Natural killer cell (primary cell): ENCODE results near the gene APRT. TPM values are rescaled to one million over a fixed set of nuclear protein-coding genes. Genes with fewer than 3 reads are reported as not detected.

Source experiments
- ATAC-seq, 3 donors: fragments of 150-1000 bp in 2 of 3; fragments of 200-7000 bp in 1 of 3; cut with Tn5 transposase; 1 replicate in 1 of 3; 2 replicates in 2 of 3; pipeline ENCODE4 v1.10.0; 2021; ENCODE audit warnings: mild to moderate bottlenecking in 2 of 3, moderate library complexity in 2 of 3
- DNase-seq, 2 donors: peaks; one replicate each; pipeline versions ENCODE4 v3.0.0 to v3.0.0-alpha.2; 2013 to 2021; ENCODE audit warnings: mixed read lengths in 1 of 2
- H3K27ac ChIP-seq: one replicate; pipeline ENCODE4 v1.5.1; 2013; ENCODE audit warnings: mild to moderate bottlenecking, low read length
- H3K27me3 ChIP-seq: one replicate; pipeline ENCODE4 v1.6.1; 2013; ENCODE audit warnings: low read length; ENCODE audit not compliant: control insufficient read depth, insufficient read depth
- H3K36me3 ChIP-seq: one replicate; pipeline ENCODE4 v1.6.1; 2013; ENCODE audit warnings: low read length; ENCODE audit not compliant: control insufficient read depth, insufficient read depth
- H3K4me1 ChIP-seq: one replicate; pipeline ENCODE4 v1.6.1; 2013; ENCODE audit warnings: low read length; ENCODE audit not compliant: control insufficient read depth, insufficient read depth
- H3K4me3 ChIP-seq: one replicate; pipeline ENCODE4 v1.5.1; 2013; ENCODE audit warnings: low read length
- H3K9me3 ChIP-seq: one replicate; pipeline ENCODE4 v1.6.1; 2013; ENCODE audit warnings: low read length; ENCODE audit not compliant: control insufficient read depth, insufficient read depth
- H3K27ac Mint-ChIP-seq, 2 donors: one replicate each; pipeline ENCODE4 v1.8.0; 2022; ENCODE audit warnings: mild to moderate bottlenecking in 2 of 2, mixed read lengths in 2 of 2, moderate library complexity in 1 of 2
- H3K27me3 Mint-ChIP-seq, 2 donors: one replicate each; pipeline ENCODE4 v1.8.0; 2022; ENCODE audit warnings: low read depth in 2 of 2, mixed read lengths in 2 of 2
- H3K36me3 Mint-ChIP-seq: one replicate; pipeline ENCODE4 v1.8.0; 2022; ENCODE audit warnings: mixed read lengths
- H3K4me1 Mint-ChIP-seq, 2 donors: one replicate each; pipeline ENCODE4 v1.8.0; 2022; ENCODE audit warnings: mixed read lengths in 2 of 2
- H3K4me3 Mint-ChIP-seq: one replicate; pipeline ENCODE4 v1.8.0; 2022; ENCODE audit warnings: mild to moderate bottlenecking, moderate library complexity, mixed read lengths
- H3K9me3 Mint-ChIP-seq, 2 donors: one replicate each; pipeline ENCODE4 v1.8.0; 2022; ENCODE audit warnings: mixed read lengths in 2 of 2
- CTCF ChIP-seq: fragments of 200-600 bp; IDR thresholded peaks from one replicate; pipeline ENCODE4 v1.8.0; 2022; ENCODE audit warnings: antibody characterized with exemption
- WGBS: methylation state at CpG from one replicate; pipeline ENCODE4 v1.1.7; 2013; ENCODE audit warnings: missing lambda C conversion rate; ENCODE audit not compliant: insufficient coverage; 5-methylcytosine and 5-hydroxymethylcytosine counted together
- intact Hi-C: fragments of 100-400 bp; cut with micrococcal nuclease; formaldehyde crosslinking; loops from one replicate; pipeline ENCODE4 v1.14.2; 2022
- total RNA-seq, 4 donors: library from RNA; stranded (reverse); fragments of 120-200 nt in 1 of 4; gene quantifications; one replicate each; pipeline versions ENCODE4 v1.2.3 to v1.2.4, GENCODE V29; 2013 to 2022

The APRT gene
- total RNA-seq, 3 donors from 2014 or later (not counting 1 experiment from before 2014, with no cell fraction given) = 118 to 123 (median 120) TPM

- Histone ChIP-seq H3K36me3 (no peaks in the 10 kb centered on the region), H3K4me1 (peaks cover 70% of the 10 kb centered on the region), H3K9me3 (no peaks in the 10 kb centered on the region), H3K27ac (peak overlapping the region; percentile 78), H3K27me3 (no peaks in the 10 kb centered on the region), H3K4me3 (peak overlapping the region; percentile 53)
- peak in 1 of 2 donors; percentile 58 for DNase-seq
- peak overlapping the region; percentile 82 to 91 for H3K27ac Mint-ChIP-seq
- no peaks in the 10 kb centered on the region for H3K27me3 Mint-ChIP-seq
- intact Hi-C loops = loop anchor here (10.0 kb wide), 1 partner anchor 328 kb away; the partner anchor contains the start of gene ZFPM1
- H3K9me3 Mint-ChIP-seq = no peaks in the 10 kb centered on the region
- no peaks in the 10 kb centered on the region for H3K36me3 Mint-ChIP-seq
- H3K4me1 Mint-ChIP-seq = peaks cover 50 to 61% of the 10 kb centered on the region in 2 donors
- H3K4me3 Mint-ChIP-seq = peak overlapping the region; percentile 92
- 48% methylated on average over 16 of the region's 16 CpGs for WGBS
- ATAC-seq = no peak
- TF ChIP-seq CTCF = no peak
These were observed 29.0 kb downstream of the APRT start for GRCh38 chr16:88782454-88783390.

DNA sequence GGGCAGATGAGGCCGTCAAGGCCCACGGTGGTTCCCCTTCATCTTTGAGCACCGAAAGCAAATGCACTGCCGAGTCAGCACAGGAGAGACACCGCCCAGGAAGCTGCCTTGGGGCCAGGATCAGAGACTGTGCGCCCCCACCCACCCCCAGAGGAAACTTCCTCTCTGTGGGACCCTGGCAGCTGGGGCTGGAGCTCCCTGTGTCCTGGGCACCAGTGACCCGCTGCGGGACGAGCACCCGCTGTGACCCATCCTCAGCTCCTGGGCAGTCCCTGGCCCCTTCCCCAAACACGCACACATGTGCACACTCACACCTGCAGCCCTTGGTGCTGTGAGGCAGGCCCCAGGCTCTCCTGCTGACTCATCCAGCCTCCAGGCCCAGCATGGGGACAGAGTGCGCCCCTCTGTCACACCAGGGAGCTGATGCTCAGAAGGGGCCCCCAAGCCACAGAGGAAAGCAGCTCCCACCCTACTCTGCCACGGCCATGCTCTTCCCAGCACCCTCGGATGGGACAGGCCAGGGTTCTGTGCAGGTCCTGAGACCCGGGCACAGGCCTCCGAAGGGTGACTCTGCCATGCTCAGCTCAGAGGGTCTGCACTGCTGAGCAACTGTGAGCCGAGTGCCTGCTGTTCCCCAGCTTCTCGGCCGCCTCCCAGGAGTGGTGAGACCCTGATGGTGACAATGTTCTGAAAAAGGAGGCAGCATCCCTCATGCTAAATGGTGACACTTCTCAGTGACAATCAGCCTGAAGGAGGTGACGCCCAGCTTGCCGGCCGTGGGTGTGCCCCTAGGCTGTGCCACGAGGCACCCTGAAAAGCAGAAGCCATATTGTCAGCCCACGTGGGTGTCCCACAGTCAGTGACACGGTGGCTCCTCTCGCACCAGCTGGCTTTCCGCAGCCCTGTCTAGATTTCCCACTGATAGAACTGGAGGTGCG lies 30.3 kb downstream of the APRT start:
- DNase-seq = peak in 1 of 2 donors; percentile 81
- intact Hi-C loops = loop anchor here (10.0 kb wide), 1 partner anchor 327 kb away; the partner anchor contains the start of gene ZFPM1
- peak overlapping the region; percentile 92 for H3K4me3 Mint-ChIP-seq
- Histone ChIP-seq H3K9me3 (no peaks in the 10 kb centered on the region), H3K4me3 (no peak overlapping the region), H3K27me3 (no peaks in the 10 kb centered on the region), H3K27ac (peak overlapping the region; percentile 78), H3K4me1 (peaks cover 77% of the 10 kb centered on the region), H3K36me3 (no peaks in the 10 kb centered on the region)
- H3K27me3 Mint-ChIP-seq = no peaks in the 10 kb centered on the region
- TF ChIP-seq CTCF = no peak
- H3K27ac Mint-ChIP-seq = peak overlapping the region; percentile 82 to 91
- WGBS = 21% methylated on average over 28 of the region's 28 CpGs
- peak; percentile 17 to 59 (median 39) for ATAC-seq
- H3K4me1 Mint-ChIP-seq = peaks cover 53 to 67% of the 10 kb centered on the region in 2 donors
- H3K9me3 Mint-ChIP-seq = no peaks in the 10 kb centered on the region
- H3K36me3 Mint-ChIP-seq = no peaks in the 10 kb centered on the region

DNA sequence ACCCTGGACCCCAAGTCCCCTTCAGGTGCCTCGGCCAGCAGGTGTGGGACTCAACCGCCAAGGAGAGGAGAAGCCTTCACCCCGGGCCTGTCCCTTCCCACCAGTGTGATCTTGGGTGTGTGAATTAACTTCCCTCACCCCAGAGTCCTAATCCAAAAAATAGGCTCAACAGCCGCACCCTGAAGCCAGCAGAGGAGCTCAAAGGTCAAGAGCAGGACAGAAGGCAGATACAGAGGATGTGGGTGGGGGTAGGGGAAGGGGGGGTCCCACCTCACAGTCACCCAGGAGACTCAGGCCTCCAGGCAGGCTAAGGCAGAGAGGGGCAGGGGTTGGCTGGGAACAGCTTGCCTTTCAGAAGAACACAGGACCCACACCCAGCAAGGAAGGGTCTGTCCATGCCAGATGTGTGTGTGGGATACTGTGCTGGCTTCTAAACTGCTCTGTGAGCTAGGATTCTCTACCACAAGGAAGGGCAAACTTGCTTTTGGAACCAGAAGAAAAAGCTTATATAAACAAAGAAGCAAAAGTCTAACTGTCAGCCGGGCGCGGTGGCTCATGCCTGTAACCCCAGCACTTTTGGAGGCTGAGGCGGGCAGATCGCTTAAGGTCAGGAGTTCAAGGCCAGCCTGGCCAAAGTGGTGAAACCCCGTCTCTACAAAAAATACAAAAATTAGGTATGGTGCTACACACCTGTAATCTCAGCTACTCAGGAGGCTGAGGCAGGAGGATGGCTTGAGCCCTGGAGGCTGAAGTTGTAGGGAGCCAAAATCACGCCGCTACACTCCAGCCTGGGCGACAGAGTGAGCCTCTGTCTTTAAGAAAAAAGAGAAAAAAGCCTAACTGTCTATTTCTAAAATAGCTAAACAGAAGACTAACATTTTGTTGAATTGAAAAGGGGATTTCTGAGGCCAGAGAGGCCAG lies 31.3 kb downstream of the APRT start:
- Histone ChIP-seq H3K27me3 (no peaks in the 10 kb centered on the region), H3K36me3 (no peaks in the 10 kb centered on the region), H3K27ac (peak overlapping the region; percentile 78), H3K4me3 (no peak overlapping the region), H3K4me1 (peaks cover 73% of the 10 kb centered on the region), H3K9me3 (no peaks in the 10 kb centered on the region)
- H3K4me1 Mint-ChIP-seq = peaks cover 53 to 73% of the 10 kb centered on the region in 2 donors
- peak overlapping the region; percentile 92 for H3K4me3 Mint-ChIP-seq
- WGBS = 70% methylated on average over 8 of the region's 13 CpGs
- DNase-seq (no peak), ATAC-seq (peak in 1 of 3 donors; percentile 5)
- H3K27me3 Mint-ChIP-seq = no peaks in the 10 kb centered on the region
- intact Hi-C loops = loop anchor here (10.0 kb wide), 1 partner anchor 326 kb away; the partner anchor contains the start of gene ZFPM1
- H3K9me3 Mint-ChIP-seq = no peaks in the 10 kb centered on the region
- peak overlapping the region; percentile 82 to 91 for H3K27ac Mint-ChIP-seq
- TF ChIP-seq CTCF = no peak
- H3K36me3 Mint-ChIP-seq = no peaks in the 10 kb centered on the region
